IPS DF 4.7 (cell line): ENCODE results near the gene ELAVL3.
"Not testable (repeated sequence)": the region's sequence is repeated elsewhere in the genome, so short reads cannot be mapped to it uniquely, and the experiment has no call there.

Experiments
- DNase-seq: peaks from one replicate; pipeline ENCODE4 v3.0.0-alpha.2; 2013; ENCODE audit warnings: low spot score; ENCODE audit errors: extremely low read depth

The ELAVL3 gene

GRCh38 chr19:11458912-11459311 is 21.9 kb downstream of the ELAVL3 start:
- DNase-seq: not testable (repeated sequence)

DNA sequence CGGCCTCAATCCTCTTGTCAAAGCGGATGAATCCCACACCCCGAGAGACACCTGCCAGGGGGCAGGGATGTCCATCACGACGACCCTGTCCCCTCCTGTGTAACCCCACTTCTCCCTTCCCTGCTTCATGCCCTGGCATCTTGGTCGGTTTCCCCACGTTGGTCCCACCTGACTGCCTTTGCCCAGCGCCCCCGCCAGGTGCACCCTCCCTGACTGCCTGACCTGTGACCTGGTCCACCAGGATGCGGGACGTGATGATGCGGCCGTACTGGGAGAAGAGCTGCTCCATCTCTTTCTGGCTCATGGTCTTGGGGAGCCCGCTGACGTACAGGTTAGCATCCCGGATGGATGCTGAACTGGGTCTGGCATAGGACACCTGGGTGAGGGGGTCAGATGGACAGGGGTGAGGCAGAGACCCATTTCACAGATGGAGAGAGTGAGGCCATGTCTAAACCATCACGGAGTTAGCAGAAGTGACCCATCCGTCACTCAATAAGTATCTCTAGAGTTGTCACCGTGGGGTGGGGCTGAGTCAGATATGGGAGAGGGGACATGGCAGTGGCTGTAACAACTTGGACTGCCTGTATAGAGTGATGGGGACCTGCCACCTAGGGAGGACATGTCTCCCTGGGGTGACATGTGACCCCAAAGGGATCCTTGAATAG is 22.5 kb downstream of the ELAVL3 start:
- no peak for DNase-seq

DNA sequence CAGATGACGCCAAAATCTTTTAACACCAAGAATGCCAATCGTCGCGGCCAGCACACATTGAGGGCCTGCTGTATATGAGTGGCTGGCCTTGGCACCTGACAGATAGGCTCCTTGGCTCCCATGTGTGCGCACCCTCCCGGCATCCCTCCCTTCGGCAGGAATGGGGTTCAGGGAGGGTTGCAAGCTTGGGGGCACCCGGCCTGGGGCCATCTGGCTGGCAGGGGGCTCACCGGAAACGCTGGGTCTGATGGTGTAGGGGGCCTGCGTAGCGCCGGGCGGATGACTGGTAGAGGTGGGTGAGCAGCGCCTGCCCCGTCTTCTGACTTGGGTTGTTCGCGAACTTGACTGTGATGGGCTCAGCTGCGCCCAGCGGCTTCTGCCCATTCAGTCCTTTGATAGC is 23.0 kb downstream of the ELAVL3 start:
- no peak for DNase-seq

- no peak for DNase-seq
These were observed 23.7 kb downstream of the ELAVL3 start for GRCh38 chr19:11457115-11457514.

GRCh38 chr19:11456659-11457058 is 24.2 kb downstream of the ELAVL3 start:
- DNase-seq: no peak

GRCh38 chr19:11455233-11455554 is 25.7 kb downstream of the ELAVL3 start:
- DNase-seq: not testable (repeated sequence)

DNA sequence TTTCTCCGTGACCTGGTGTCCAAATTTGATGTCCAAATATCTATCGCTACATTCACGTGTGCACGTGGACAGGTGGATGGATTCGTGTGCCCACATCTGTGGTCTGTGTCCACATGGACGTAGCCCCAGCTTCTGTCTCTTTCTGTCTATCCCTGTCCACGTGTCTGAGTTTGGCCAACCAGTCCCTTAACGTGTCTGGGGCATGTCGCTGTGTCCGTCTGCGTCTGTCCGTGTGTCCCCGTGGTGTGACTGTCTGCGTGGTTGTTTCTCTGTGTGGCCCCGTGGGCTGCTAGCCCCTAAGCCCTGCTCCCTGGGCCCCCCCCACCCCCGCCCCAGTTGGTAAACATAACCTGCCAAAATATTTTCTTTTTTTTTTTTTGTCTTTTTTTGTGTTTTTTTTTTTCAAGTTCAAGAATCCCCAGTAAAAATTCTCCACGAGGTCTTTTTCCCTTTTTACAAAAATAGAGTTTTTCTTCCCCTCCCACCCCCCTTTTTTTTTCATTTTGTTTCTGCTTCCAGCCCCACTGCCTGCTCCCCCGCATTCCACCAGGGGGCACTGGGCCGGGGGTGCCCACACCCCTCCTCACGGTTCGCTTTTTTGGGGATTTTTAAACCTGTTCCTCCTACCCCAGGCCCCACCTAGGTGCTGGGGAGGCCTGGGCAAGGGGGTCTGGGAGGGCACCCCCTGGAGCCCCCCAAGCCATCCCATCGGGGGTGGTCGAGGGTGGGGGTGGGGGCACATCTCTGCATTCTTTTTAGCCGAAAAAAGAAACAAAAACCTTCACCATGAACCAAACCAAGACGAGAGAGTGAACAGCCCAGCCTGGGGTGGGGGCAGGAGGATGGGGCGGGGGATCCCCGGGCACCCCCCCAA is 27.1 kb downstream of the ELAVL3 start:
- DNase-seq: no peak

GRCh38 chr19:11452620-11453310 is 28.1 kb downstream of the ELAVL3 start:
- DNase-seq: no peak

DNA sequence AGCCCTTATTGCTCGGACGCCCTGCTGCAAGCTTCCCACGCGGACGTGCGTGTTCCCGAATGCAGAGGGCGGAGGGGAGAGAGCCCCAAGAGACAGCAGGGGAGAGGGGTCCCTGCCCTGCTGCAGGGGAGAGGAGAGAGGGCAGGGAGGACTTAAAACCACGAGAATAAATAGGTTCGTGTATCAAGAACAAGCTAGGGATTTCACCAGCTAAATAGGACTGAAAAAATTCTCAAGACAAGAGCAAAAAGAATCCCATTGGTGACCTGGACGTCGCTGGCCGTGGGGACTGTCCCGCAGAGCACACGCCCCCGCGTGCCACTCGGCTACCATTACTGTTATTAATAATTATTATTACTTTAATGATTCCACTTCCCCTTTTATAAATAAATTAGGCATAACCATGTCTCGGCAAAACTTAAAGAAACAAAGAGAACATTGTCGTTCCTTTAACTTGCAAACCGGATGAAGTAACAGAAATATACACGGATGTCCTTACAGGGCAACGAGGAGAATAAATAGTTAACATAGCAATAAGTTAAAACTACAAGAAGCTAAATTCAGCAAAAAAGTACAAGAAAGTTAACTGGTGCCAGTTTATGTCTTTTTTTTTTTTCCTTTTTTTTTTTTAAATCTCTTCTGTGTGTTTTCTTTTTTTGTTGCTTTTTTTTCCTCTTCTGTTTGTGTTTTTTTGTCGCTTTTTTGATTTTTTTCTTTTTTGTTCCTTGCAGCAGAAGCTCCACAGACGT is 28.8 kb downstream of the ELAVL3 start:
- DNase-seq: no peak

GRCh38 chr19:11451327-11451870 is 29.4 kb downstream of the ELAVL3 start:
- DNase-seq: no peak

GRCh38 chr19:11450570-11451326 is 30.1 kb downstream of the ELAVL3 start:
- no peak for DNase-seq

- DNase-seq: no peak
These were observed 31.8 kb downstream of the ELAVL3 start for GRCh38 chr19:11448923-11449554.

- no peak for DNase-seq
These were observed 32.4 kb downstream of the ELAVL3 start for GRCh38 chr19:11448410-11448809.

DNA sequence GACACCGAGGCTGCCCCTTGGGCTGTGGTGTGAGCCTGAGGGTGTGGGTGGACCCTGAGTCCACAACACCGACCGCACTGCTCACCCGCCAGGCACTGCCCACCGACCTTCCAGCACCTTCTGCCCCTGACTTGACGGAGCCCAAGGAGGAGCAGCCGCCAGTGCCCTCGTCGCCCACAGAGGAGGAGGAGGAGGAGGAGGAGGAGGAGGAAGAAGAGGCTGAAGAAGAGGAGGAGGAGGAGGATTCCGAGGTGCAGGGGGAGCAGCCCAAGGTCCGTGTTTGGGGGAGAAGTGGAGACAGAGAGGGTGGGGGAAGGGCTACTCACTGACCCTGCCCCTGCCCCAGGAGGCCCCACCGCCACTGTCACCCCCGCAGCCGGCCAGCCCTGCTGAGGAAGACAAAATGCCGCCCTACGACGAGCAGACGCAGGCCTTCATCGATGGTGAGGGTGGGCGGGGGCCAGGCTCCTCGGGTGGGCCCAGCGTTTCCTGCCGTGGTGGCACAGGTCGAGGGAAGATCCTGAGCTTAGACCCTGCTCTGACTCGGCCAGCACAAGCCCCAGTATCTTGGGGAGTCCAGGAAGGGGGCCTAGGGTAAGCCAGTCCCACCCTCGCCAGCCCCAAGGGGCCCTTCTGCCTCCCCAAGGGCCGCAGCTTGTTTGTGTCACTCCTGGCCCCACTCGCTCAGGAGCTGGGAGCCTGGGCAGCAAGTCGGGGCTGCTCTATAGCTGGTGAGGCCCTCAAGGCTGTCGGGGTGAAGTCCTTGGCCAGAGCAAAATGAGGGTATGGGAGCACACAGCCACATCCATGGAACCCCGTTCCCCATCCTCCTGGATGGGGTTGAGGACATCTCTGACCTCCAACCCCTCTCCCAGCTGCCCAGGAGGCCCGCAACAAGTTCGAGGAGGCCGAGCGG is 33.2 kb downstream of the ELAVL3 start:
- no peak for DNase-seq

GRCh38 chr19:11446652-11447301 is 34.1 kb downstream of the ELAVL3 start:
- no peak for DNase-seq

GRCh38 chr19:11446271-11446651 is 34.6 kb downstream of the ELAVL3 start:
- DNase-seq: no peak

GRCh38 chr19:11445141-11445540 is 35.7 kb downstream of the ELAVL3 start:
- no peak for DNase-seq

- no peak for DNase-seq
These were observed 36.8 kb downstream of the ELAVL3 start for GRCh38 chr19:11444059-11444458.

DNA sequence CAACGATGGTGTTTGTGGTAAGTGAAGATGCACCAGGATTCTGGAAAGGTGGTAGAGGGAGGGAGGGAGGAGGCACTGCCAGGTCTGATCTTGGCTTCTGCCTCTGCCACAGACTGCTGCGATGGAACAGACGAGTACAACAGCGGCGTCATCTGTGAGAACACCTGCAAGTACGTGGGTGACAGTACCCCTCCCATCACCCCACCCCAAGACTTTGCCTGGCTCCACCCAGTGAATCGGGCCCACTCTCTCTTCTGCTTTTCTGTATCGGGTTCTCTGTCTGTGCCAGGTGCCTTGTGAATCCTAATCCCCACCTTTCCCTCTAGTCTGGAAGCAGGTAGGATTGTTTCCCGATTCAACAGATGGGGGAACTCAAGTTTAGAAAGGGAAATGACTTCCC is 42.9 kb downstream of the ELAVL3 start:
- no peak for DNase-seq
